HepG2 (cell line): ENCODE measurements around the gene CNGA3. TPM values are rescaled to one million over a fixed set of nuclear protein-coding genes. Genes with fewer than 3 reads are reported as not detected.
A peak's percentile ranks its signal among the peaks of the same experiment; 100 is the strongest.

ENCODE experiments used
- ATAC-seq: fragments of 200-7000 bp; cut with Tn5 transposase; 3 replicates; pipeline ENCODE4 v1.9.1; 2020; ENCODE audit warnings: mild to moderate bottlenecking, moderate library complexity
- BruUV-seq: library from RNA; stranded (reverse); fragments of 400-500 nt; replicated peaks from 2 replicates; lab custom pipeline; 2021; lab: Mats Ljungman, UMichigan
- CTCF ChIA-PET: fragments of 300-600 bp; formaldehyde crosslinking; extraction: SDS; loops from one replicate; lab custom pipeline; 2021; ENCODE audit warnings: low total read pairs, inconsistent platforms, low intra/inter-chr PET ratio; lab: Yijun Ruan, JAX
- POLR2A ChIA-PET: fragments of 350-600 bp; sonication (Branson Sonifier 250); formaldehyde crosslinking; loops from one replicate; lab custom pipeline; 2020; ENCODE audit warnings: antibody characterized with exemption, inconsistent platforms; lab: Yijun Ruan, JAX
- DNase-seq: peaks from one replicate; pipeline ENCODE4 v3.0.0-alpha.2; 2015; ENCODE audit warnings: low spot score
- FAIRE-seq: peaks from 3 replicates; lab custom pipeline; 2011; peaks lifted over from hg19 to GRCh38; lab: Jason Lieb, UNC
- H2AFZ ChIP-seq: one replicate; pipeline ENCODE4 v1.6.1; 2011; ENCODE audit warnings: low read length, inconsistent platforms
- H3K27ac ChIP-seq: fragments of 300-600 bp; 3 replicates; pipeline ENCODE4 v1.8.0; 2011; ENCODE audit warnings: mixed run types, mild to moderate bottlenecking, mixed read lengths, low read length, inconsistent platforms; ENCODE audit not compliant: insufficient read depth; ENCODE audit errors: extremely low read length
- H3K27me3 ChIP-seq, 2 experiments: fragments of 200-600 bp in 1 of 2; 2 replicates in 1 of 2; 3 replicates in 1 of 2; pipeline versions ENCODE4 v1.6.0 to v1.8.0; 2011; ENCODE audit warnings: low read length in 2 of 2, mild to moderate bottlenecking in 2 of 2, moderate library complexity in 2 of 2, inconsistent platforms in 1 of 2; ENCODE audit not compliant: insufficient read depth in 2 of 2, control insufficient read depth in 1 of 2
- H3K36me3 ChIP-seq, 2 experiments: fragments of 200-600 bp in 1 of 2; replicated peaks in 1 of 2; 2 replicates in 1 of 2; 3 replicates in 1 of 2; pipeline versions ENCODE4 v1.5.1 to v1.8.0; 2011; ENCODE audit warnings: low read length in 2 of 2, inconsistent platforms in 1 of 2; ENCODE audit not compliant: insufficient read depth in 2 of 2, control insufficient read depth in 1 of 2
- H3K4me1 ChIP-seq: 2 replicates; pipeline ENCODE4 v1.5.1; 2012; ENCODE audit warnings: low read length, inconsistent platforms; ENCODE audit not compliant: insufficient read depth
- H3K4me2 ChIP-seq: 2 replicates; pipeline ENCODE4 v1.6.0; 2011; ENCODE audit warnings: low read depth, low read length, inconsistent platforms
- H3K4me3 ChIP-seq, 3 experiments: fragments of 200-600 bp in 1 of 3; sonication (generic), shearing (Covaris generic) in 1 of 3; replicated peaks in 1 of 3; 2 replicates each; pipeline ENCODE4 v1.5.1; 2011 to 2016; ENCODE audit warnings: low read length in 3 of 3, inconsistent platforms in 2 of 3, low read depth in 2 of 3, mild to moderate bottlenecking in 2 of 3, control low read depth in 1 of 3, mixed read lengths in 1 of 3; ENCODE audit not compliant: insufficient read depth in 1 of 3
- H3K79me2 ChIP-seq: one replicate; pipeline ENCODE4 v1.6.1; 2011; ENCODE audit warnings: low read length, inconsistent platforms; ENCODE audit not compliant: insufficient read depth
- H3K9ac ChIP-seq: 2 replicates; pipeline ENCODE4 v1.6.0; 2011; ENCODE audit warnings: mild to moderate bottlenecking, low read depth, low read length, inconsistent platforms; ENCODE audit not compliant: insufficient read depth
- H3K9me3 ChIP-seq: 2 replicates; pipeline ENCODE4 v1.5.1; 2012; ENCODE audit warnings: mild to moderate bottlenecking, low read length
- H4K20me1 ChIP-seq: 2 replicates; pipeline ENCODE4 v1.6.0; 2011; ENCODE audit warnings: inconsistent platforms, mild to moderate bottlenecking, low read length, moderate library complexity; ENCODE audit not compliant: insufficient read depth
- CEBPZ ChIP-seq: IDR thresholded peaks from 2 replicates; pipeline ENCODE4 v1.6.1; 2012; ENCODE audit warnings: low read length, improper control_type of control experiment
- CHD2 ChIP-seq: IDR thresholded peaks from 2 replicates; pipeline ENCODE4 v1.6.1; 2011; ENCODE audit warnings: low read depth, low read length, improper control_type of control experiment
- CREB3 ChIP-seq: sonication (generic); formaldehyde crosslinking; IDR thresholded peaks from 2 replicates; pipeline ENCODE4 v1.5.0; 2020; ENCODE audit warnings: missing genetic modification reagents
- HDAC2 ChIP-seq: sonication (generic); formaldehyde crosslinking; IDR thresholded peaks from 2 replicates; pipeline ENCODE4 v1.4.0; 2020; ENCODE audit warnings: missing genetic modification reagents
- KDM5B ChIP-seq: sonication (generic); formaldehyde crosslinking; IDR thresholded peaks from 2 replicates; pipeline ENCODE4 v1.4.0; 2020; ENCODE audit warnings: missing genetic modification reagents, mild to moderate bottlenecking, borderline replicate concordance
- PHF5A ChIP-seq: IDR thresholded peaks from one replicate; pipeline ENCODE4 v1.6.1; 2018; ENCODE audit warnings: low read depth, missing genetic modification reagents; ENCODE audit not compliant: unreplicated experiment
- RARG ChIP-seq: sonication (generic); formaldehyde crosslinking; IDR thresholded peaks from 2 replicates; pipeline ENCODE4 v1.4.0; 2020; ENCODE audit warnings: low read depth, mild to moderate bottlenecking, missing genetic modification reagents
- REL ChIP-seq: sonication (generic); formaldehyde crosslinking; conservative IDR thresholded peaks from 2 replicates; pipeline ENCODE4 v1.8.0; 2022; ENCODE audit warnings: mild to moderate bottlenecking, missing genetic modification reagents, moderate library complexity
- SNAI1 ChIP-seq: sonication (generic); formaldehyde crosslinking; IDR thresholded peaks from 2 replicates; pipeline ENCODE4 v1.5.0; 2020; ENCODE audit warnings: mild to moderate bottlenecking, missing genetic modification reagents, borderline replicate concordance
- ZBTB10 ChIP-seq: sonication (generic); formaldehyde crosslinking; IDR thresholded peaks from 2 replicates; pipeline ENCODE4 v1.4.0; 2020; ENCODE audit warnings: missing genetic modification reagents, borderline replicate concordance
- ZBTB42 ChIP-seq: sonication (generic); formaldehyde crosslinking; IDR thresholded peaks from 2 replicates; pipeline ENCODE4 v1.5.0; 2020; ENCODE audit warnings: mild to moderate bottlenecking, missing genetic modification reagents
- ZHX1 ChIP-seq: sonication (generic); formaldehyde crosslinking; IDR thresholded peaks from 2 replicates; pipeline ENCODE4 v1.8.1; 2022; ENCODE audit warnings: low read depth, mild to moderate bottlenecking, missing genetic modification reagents
- ZNF138 ChIP-seq: sonication (generic); formaldehyde crosslinking; IDR thresholded peaks from 2 replicates; pipeline ENCODE4 v1.5.0; 2020; ENCODE audit warnings: mild to moderate bottlenecking, low read depth, missing genetic modification reagents
- ZNF143 ChIP-seq: sonication (generic); formaldehyde crosslinking; IDR thresholded peaks from 2 replicates; pipeline ENCODE4 v1.4.0; 2020; ENCODE audit warnings: missing genetic modification reagents
- ZNF33B ChIP-seq: sonication (generic); formaldehyde crosslinking; IDR thresholded peaks from 2 replicates; pipeline ENCODE4 v1.5.1; 2020; ENCODE audit warnings: mild to moderate bottlenecking, missing genetic modification reagents
- ZNF562 ChIP-seq: sonication (generic); formaldehyde crosslinking; IDR thresholded peaks from 2 replicates; pipeline ENCODE4 v1.8.0; 2022; ENCODE audit warnings: missing genetic modification reagents, borderline replicate concordance
- WGBS: methylation state at CpG from one replicate; pipeline ENCODE4 v1.1.6; 2017; ENCODE audit warnings: low lambda C conversion rate; 5-methylcytosine and 5-hydroxymethylcytosine counted together
- in situ Hi-C: cut with HindIII; loops from 2 replicates; pipeline ENCODE4 v1.10.0; 2017; ENCODE audit warnings: low pct_unique_long_range_greater_than_20kb; ENCODE audit not compliant: extremely low pct_ligation_motif_present
- intact Hi-C: fragments of 100-400 bp; cut with micrococcal nuclease; formaldehyde crosslinking; loops from one replicate; pipeline ENCODE4 v1.10.0; 2022; ENCODE audit not compliant: unreplicated experiment
- polyA plus RNA-seq, 8 experiments: library from polyadenylated mRNA; depleted of rRNA in 3 of 8; stranded (reverse) in 7 of 8; unstranded in 1 of 8; fragments of >200 nt; fragmentation: Illumina TruSeq in 4 of 8; extraction: Trizol in 4 of 8; gene quantifications; 2 replicates each; pipeline versions ENCODE4 v1.2.1 to v1.2.3, GENCODE V29; 2011 to 2016; ENCODE audit warnings: low read depth in 4 of 8, missing spikeins in 1 of 8, mixed read lengths in 1 of 8; ENCODE audit not compliant: insufficient read depth in 1 of 8
- total RNA-seq, 5 experiments: library from RNA; depleted of rRNA; stranded (reverse); fragments of >200 nt; fragmentation: Illumina TruSeq; extraction: Trizol; gene quantifications; 2 replicates each; pipeline ENCODE4 v1.2.3, GENCODE V29; 2016; ENCODE audit warnings: low read depth in 1 of 5

CNGA3 gene
- total and polyA plus RNA-seq, 2 of the 13 experiments (the other 11 are each of a cell fraction or from before 2014, with no cell fraction given) = not detected

- Histone ChIP-seq H4K20me1 (no peaks in the 10 kb centered on the region), H3K27me3 (peaks cover 1 to 54% of the 10 kb centered on the region in 2 experiments), H2AFZ (no peak overlapping the region), H3K36me3 (no peaks in the 10 kb centered on the region), H3K4me2 (no peak overlapping the region), H3K9ac (no peak overlapping the region), H3K27ac (no peak overlapping the region), H3K4me1 (no peaks in the 10 kb centered on the region), H3K79me2 (no peaks in the 10 kb centered on the region), H3K9me3 (no peaks in the 10 kb centered on the region), H3K4me3 (no peak overlapping the region)
- ChIA-PET CTCF (no interaction called here), POLR2A (no interaction called here)
- BruUV-seq = no TSS peak
- peak; percentile 33; the same call in 1 of the 3 replicates for ATAC-seq
- DNase-seq = no peak
- 9% methylated on average over 4 of the region's 4 CpGs for WGBS
- in situ Hi-C loops (no loop called here), intact Hi-C loops (no loop called here)
- FAIRE-seq = no peak
- TF ChIP-seq RARG (no peak), ZNF138 (no peak), ZNF143 (no peak), KDM5B (CRISPR knock-in tag) (no peak), HDAC2 (no peak), SNAI1 (CRISPR knock-in tag) (no peak), ZHX1 (CRISPR knock-in tag) (no peak), CEBPZ (no peak), ZBTB42 (no peak), CHD2 (no peak), REL (CRISPR knock-in tag) (no peak), ZBTB10 (no peak), ZNF33B (no peak), PHF5A (CRISPR knock-in tag) (no peak), CREB3 (CRISPR knock-in tag) (no peak), ZNF562 (CRISPR knock-in tag) (no peak)
Observed at GRCh38 chr2:98308532-98308931, 37.7 kb upstream of the CNGA3 start.
